Measurements from ENCODE around the gene GK.

GRCh38 chrX:30653415-30654131 lies at the start of gene GK:
- TF ChIP-seq CTCF (IDR thresholded peaks at IDR 0.05; ENCODE audit: control extremely low read depth in 1 of 3, insufficient read depth in 1 of 3, low read depth in 1 of 3, low read length in 3 of 3) = no peak
- TF ChIP-seq HDAC6 (IDR thresholded peaks at IDR 0.05; ENCODE audit: low read depth, low read length) = no peak

Measured in H1 (cell line).